NCI-H226 (cell line): ENCODE data around the gene PIK3C3.
"Not testable (repeated sequence)": the region's sequence is repeated elsewhere in the genome, so short reads cannot be mapped to it uniquely, and the experiment has no call there.

Source experiments
- DNase-seq: peaks from one replicate; pipeline ENCODE4 v3.0.0-alpha.2; 2015

The PIK3C3 gene

DNA sequence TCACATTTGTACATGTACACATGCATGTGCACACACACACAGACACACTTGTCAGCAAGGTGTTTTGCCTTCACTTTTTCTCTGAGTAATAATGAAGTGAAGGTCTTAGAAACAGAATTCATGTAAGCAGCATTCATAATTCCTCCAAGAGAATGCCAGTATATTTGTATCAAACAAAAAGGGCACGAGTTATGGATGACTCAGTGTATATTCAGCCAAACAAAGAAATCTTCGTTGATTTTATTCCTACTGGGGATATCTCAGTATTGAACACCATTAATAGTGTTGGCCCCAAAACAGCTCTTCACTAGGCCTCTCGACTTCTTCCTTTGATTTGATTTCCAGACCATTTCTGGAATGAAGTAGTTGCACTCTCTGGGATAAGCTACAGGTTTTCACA, 125.3 kb downstream of the PIK3C3 start:
- DNase-seq, result no peak

DNA sequence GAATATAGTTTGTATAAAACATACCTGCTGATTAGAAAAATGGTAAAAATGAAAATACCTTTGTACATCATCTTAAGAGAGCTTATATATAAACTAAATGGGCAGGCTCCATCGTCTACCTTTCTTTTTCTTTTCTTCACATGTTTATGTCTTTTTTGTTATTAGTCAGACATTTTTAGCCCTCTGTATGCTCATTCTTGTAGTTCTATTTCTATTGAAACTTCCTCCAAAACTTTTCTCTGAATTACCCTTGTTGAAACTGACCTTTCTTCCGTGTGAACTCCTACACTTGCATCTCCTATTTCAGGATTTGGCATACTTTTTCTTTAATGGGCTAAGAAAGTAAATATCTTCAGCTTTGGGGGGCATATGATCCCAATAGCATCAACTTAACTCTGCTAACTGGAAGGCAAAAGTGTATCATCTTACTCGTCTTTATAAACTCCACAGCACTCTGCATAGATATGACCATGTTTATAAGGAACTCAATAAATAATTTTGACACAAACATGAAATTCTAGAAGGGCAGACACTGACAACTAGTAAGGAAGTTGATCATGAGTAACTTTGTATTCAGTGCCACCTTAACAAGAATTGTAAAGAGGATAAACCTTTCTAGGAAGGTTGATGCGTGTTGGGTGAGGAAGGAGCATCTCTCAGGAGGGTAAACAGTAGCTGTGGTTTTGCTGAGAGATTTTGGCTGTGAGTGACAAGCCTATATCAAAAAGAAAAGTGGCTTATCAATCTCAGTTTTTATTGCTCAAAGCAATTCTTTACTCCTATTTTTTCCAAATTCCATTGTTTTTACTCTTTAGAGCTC, 127.6 kb downstream of the PIK3C3 start:
- DNase-seq, result no peak

DNA sequence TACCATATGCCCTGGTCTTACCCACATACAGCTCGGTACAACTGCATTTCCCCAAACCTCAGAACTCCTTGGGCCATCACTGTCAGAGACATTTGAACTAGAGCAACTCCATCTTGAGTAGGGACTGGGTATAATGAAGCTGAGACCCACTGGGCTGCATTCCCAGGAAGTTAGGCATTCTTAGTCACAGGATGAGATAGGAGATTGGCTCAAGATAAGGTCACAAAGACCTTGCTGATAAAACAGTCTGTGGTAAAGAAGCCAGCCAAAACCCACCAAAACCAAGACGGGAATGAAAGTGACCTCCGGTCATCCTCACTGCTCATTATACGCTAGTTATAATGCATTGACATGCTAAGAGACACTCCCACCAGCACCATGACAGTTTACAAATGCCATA, 131.3 kb downstream of the PIK3C3 start:
- peak; percentile 9 for DNase-seq

DNA sequence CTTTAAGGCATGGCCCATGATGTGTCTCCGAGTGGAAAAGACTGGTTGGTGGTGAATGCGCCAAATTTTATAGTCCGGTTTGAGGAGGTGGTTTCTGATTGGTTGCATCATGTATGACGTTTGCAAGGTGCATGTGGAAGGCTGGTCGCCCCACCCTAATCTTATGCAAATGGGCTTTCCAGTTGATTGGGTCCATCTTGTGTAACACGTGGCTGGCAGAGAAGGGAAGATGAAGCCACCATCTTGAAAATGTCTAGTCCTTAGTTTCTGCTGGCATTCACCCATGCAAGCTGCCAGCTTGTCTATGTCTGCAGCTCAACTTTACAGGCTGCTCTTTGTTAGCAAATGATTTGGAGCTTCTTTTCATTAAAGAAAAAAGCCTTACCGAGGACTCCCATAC, 132.2 kb downstream of the PIK3C3 start:
- no peak for DNase-seq

DNA sequence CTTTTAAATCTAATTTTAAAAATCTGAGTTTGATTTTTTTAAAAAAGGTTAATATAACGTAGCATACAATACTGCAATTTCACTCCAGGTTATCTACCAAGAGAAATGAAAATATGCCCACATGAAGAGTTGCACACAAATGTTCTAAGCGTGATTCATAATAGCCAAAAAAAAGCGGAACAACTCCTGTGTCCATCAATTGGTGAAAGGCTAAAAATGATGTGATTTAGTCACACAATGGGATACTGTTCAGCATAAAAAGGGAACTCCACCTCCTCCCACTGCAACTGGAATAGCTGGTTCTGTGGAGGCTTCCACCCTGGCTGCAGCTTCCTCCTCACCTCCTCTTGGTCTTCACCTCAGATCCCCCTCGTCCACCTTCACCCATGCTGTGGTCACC, 132.8 kb downstream of the PIK3C3 start:
- no peak for DNase-seq

DNA sequence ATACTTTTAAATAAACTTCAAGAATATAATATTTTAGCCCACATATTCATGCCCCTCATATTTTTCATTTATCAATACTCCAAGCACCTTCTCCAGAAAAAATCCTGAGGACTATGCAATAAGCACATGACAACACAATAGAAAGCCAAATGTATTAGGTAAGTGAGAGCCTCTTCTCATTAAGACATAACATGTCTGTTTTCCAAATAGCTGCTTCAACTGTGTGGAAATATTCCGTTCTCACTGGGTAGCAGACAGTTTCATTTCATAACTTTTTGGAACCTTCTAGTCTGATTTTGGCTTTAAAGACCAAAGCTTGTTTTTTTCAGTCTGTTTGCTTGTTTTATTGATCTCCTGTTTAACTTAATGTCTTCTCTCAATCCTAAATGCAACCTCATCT, 137.8 kb downstream of the PIK3C3 start:
- no peak for DNase-seq

DNA sequence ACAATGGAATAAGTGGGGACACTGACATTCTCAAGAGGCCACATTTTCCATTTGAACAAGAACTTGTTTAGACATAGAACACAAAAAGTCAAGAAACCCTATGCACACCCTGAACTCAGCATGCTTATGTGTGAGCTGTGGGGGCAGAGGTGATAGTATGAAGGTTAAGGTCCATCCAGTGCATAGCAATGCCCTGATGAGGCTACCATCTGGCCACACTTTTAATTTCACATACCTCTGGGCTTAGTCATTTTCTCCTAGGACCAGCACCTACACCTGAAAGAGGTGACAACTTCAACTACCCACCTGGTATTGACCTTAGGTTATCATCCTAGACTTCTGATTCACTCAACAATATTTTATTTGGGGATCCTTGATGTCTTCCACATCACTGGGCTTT, 139.8 kb downstream of the PIK3C3 start:
- DNase-seq, result no peak

DNA sequence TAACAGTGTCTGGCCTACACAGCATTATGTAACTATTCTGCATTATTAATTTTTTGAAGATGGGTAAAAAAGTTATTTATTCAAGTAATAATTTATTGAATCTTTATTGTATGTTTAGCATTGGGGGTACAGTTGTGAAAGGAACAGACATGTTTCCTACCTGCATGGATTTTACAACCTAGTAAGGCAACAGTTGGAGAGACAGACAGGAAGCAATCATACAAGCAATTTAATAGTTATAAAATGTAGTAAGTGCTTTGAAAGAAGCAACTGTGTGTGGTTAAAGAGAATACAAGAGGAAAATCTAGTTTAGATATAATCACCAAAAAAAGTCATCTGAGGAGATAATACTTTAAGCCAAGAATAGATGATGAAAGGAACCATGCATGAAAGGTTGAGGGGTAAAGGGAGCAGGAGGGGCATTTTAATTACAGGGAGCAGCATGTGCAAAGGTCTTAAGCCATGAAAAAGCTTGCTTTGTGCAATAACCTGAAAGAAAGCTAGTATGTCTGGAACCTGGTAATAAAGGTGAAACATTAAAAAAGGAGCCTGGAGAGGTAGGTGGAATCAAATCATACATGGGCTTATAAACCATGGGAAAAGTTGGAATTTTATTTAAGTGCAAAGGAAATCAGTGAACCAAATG, 140.8 kb downstream of the PIK3C3 start:
- no peak for DNase-seq

DNA sequence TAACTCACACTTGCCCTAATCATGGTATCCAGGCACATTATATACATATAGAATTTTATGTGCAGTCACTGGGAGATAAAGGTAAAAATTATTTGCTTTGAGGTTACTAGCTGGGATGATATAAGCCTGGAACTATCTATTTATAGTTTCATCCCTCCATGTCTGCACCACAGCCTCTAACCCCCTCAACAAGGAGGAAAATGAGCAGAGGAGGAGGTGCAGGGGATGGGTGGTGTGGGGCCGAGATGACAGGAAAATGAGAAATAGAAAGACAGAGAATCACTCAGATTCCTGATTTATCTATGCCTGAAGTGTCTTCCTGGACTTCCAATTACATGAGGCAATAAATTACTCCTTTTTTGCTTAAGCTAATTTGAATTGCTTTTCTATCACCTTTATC, 145.2 kb downstream of the PIK3C3 start:
- DNase-seq, result no peak

DNA sequence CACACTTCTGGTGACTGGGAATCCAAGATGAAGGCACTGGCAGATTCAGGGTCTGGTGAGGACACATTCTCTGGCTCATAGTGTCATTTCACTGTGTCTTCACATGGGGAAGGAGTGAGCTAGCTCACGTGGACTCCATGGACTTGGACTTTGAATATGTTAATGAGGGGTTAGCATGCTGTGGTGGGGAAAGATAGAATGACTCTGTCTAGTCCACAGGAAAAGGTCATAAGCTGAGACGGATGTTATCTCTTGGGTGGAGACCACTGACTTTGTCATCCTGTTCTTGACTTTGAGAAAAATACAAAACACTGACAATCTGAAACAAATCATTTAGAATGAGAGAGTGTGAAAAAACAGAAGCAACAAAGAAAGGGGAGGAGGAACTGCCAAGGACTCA, 145.9 kb downstream of the PIK3C3 start:
- DNase-seq, result no peak

DNA sequence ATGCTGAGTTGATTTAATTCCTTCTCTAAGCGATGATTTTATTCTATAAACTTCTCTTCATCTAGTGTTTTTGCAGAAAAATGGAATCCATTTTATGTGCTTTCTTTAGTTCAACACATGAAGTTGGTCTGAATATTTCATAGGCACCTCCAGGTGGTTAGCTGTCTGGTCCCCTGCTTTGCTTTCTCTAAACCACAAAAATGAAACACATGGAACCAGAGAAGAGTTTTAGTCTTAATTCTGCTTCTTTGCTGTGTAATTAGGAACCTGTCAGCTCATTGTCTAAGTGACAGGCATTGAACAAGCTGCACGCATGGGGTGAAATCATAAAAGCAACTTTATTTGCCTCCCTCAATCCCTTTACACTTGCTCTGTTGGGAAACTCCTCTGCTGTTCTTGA, 150.4 kb downstream of the PIK3C3 start:
- no peak for DNase-seq

DNA sequence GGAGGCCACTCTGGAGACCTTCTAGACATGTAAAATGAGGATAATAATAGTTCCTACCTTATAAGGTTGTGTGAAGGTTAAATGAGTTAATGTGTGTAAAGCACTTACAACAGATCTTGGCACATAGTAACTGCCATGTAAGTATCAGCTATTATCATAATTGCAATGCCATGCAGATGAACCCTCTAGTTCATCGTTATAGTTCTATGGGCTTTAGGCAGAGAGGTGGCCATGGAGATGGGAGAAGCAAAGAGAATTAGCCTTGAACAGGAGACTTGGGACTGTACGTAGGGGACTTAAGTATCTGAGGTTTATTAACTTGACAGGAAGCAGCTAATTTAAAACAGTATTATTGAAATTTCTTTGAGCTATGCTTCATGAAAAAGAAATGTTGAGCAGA, 151.8 kb downstream of the PIK3C3 start:
- DNase-seq, result no peak

DNA sequence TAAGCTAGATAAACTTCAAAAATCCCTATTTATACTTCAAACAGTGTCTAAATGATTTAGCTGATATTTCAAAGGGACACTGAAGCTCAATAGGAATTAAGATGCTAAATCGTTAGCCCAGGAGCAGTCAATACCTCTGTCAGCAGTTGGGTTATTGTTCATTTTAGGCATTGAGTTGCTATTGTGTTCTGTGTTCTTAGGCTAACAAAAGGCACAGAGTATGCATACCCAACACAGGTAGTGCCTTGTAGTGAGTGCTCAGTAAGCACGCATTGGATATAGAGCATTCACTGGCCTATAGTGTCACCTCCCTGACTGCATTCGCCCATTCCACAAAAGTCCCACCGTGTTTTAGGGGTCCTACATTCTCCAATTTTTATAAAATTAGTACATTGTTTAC, 152.3 kb downstream of the PIK3C3 start:
- DNase-seq, result no peak

DNA sequence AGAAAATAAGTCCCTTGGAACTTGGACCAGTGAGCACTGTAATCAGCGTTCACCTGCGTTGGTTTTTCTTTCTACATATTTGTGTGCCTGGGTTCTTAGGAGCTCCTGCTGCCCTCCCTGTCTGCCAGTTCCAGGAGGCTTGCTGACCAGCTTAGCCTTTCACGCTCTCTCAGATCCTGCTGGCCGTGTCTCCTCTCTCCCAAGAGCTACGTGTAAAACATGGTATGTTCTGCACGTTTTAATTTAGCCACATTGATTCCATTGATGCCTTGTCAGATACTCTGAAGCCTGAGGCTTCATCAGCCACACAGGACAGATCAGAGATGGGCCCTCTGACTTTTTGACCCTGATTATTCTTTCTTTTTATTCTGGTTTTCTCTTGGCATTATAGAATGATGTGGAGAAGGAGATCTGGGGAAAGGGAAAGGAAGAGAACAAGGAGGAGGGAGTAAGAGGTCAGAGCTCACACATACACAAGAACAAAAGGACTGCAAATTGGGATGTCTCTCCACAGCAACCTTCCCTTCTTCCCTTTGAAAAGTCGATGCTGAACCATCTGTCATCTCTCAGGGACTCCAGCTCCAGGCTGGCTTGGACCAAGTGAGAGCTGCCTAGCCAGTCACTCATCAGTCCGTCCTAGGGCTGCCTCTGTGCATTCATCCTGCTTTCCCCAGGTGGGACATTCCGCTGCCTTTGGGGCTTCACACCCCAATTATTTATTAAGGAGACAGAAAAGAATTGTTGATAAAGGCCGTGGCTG, 152.8 kb downstream of the PIK3C3 start:
- no peak for DNase-seq

DNA sequence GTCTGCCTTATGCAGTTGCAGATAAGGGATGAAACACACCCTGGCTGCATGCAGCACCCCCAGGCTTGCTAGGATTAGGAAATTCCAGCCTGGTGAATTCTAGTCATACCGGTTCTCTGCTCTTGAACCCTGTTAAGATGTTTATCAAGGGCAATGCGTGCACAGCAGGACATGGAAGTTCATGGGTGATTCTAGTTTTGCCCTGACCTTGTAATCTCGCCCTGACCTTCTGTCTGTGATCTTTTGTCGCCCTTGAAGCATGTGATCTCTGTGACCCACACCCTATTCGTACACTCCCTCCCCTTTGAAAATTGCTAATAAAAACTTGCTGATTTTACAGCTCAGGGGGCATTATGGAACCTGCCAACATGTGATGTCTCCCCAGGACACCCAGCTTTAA, 157.1 kb downstream of the PIK3C3 start:
- not testable (repeated sequence) for DNase-seq

DNA sequence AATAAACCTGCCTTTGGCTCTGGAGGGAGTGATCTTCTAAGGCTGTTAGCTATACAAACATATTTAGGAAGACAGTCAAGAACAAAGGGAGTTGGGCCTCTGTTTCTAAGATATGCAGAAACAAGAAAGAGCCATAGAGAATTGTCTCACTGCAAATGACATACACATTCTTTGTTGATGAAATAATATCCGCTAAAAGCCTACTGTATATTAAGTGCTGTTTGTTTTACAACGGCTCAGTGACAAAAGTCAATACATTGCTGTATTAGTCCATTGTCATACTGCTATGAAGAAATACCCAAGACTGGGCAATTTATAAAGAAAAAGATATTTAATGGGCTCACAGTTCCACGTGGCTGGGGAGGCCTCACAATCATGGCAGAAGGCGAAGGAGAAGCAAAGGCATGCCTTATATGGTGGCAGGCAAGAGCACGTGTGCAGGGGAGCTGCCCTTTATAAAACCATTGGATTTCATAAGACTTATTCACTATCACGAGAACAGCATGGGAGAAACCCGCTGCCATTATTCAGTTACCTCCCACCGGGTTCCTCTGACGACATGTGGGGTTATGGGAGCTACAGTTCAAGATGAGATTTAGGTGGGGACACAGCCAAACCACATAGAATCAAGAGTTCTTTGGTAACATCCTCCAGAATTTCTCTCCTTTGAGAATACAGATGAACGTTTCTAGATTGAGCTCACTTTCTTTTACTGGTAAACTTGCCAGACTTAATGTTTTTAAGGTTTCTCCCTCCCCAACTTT, 157.8 kb downstream of the PIK3C3 start:
- no peak for DNase-seq

DNA sequence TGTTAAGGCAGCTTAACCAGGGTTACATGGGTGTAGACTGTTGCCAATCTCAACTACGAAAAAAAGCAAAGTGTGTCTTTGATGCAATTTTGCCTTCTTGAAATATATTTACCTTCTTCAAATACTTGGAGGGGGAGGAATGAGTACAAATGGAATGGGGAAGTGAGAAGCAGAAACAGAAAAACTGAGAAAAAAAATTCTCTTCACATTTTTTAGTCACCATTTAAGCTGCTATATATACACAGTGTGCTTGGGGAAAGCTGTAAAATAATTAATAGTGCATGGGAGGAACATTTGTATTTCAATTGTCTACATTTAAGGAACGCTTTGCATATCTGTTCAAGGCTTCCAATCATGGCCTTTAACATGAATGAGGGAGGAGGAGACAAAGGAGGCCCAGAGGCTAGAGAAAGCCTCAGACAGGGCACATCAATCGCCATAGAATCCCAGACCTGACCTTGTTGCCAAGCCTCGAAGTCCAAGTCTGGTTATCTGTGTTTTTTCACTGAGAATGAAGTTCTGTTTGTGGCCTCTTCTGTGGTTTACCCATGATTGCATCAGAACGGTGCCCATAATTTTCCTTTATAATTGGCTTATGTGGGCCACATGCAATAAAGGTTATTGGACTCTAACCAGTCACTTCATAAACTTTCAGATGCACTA, 158.6 kb downstream of the PIK3C3 start:
- DNase-seq, result no peak

DNA sequence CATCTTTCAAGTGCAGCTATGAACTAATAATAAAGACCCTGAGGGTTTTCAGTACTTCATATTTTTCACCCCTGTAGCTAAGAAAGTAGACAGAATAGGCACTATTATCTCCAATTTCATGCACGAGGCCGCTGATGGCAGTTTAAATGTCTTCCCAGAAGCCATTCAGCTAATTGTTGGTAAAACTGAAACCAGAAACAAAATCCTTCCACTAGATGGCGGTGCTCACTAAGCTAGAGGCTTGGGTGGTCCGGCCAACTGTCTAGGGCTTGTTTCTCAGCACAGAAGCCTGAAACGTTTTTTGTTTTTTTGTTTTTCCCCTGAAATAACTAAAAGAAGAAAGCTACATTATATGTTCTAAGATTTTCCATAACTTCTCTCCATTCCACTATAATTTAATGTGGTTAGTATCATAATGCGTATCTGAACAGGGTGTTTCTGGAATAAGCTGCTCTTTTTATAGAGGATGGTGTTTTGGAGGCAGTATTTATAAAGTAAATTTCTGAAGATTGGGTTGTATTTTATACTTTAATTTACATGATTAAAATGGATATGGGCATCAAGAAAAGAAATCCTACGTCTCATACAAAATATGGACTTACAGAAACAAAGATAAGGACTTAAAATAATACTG, 159.4 kb downstream of the PIK3C3 start:
- peak; percentile 7 for DNase-seq

DNA sequence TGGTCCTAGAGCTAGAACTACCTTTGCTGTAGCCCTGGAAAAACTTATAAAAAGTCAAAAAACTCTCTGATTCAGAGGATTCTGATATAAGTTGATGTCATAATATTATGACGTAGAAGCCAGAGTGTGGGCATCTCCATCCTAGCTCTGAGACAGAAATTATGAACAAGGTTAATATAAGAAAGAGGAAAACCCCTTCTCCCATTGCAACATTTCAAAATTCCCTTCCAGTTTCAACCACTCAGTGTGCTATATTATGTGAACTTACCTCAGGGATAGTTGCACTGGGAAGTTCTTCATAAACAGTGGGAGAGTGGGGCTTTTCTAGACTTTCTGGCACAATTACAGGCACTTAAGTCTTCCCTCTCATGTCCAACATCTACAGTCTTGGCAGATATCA, 171.6 kb downstream of the PIK3C3 start:
- DNase-seq, result no peak

DNA sequence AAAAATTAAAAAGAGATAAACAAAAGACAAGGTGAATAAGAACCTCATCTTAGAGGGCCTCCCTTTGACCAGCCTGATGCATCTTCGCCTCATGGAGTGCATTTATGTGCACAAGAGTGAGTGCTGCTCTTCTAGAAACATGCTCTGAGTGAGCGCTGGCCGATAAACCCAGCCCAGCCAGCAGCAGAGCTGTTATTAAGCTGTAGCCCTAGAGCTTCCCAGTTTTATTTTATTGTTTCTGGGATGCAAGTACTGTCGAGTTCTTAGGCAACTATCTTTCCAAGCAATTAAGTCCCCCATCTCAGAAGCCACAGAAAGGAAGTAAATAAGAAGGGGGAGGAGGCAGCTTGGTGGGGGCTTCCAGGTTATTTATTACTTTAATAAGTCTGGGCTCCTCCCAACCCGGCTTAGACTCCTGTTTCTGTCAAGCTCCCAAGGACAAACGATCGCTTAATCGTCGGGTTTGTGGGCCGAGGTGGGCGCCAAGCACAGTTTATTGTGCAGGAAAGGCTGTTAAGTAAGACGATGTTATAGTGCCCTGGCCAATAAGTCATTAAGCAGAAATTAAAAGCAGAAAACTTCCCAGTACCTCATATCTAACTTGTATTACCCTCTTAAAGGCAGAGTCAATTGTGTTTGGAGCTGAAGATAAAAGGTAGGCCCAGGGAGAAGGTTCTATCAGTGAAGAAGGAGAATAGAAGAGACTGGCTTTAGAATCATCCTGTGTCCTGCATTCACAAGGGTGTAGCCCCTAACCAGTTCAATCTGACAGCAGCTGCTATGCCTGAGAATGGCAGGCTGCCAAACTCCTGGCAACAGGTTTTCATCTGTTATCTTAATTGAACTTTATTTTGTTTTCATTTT, 176.3 kb downstream of the PIK3C3 start:
- DNase-seq, result no peak

DNA sequence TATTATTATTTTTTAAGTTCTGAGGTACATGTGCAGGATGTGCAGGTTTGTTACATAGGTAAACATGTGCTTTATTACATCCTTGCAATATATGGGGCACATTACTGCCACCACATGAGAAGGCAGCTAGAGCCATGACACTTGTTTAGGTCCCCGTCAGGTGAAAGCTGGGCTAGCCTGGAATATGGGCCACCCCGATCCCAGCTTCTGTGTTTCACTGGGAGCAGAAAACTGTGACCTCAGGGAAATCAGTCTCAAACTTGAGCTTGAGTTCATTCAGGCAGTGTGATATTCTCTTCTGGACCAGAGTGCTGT, 176.9 kb downstream of the PIK3C3 start:
- DNase-seq, result no peak
